PC-9 (cell line): Measurements from ENCODE around the gene C1orf226. TPM values are rescaled to one million over a fixed set of nuclear protein-coding genes. Genes with fewer than 3 reads are reported as not detected.
"Not testable (repeated sequence)": the region's sequence is repeated elsewhere in the genome, so short reads cannot be mapped to it uniquely, and the experiment has no call there.

Experiments used
- BruUV-seq: library from RNA; stranded (reverse); fragments of 400-500 nt; replicated peaks from 2 replicates; lab custom pipeline; 2021; lab: Mats Ljungman, UMichigan
- CTCF ChIA-PET: fragments of 300-600 bp; sonication (Branson Sonifier 250); formaldehyde crosslinking; loops from one replicate; lab custom pipeline; 2022; ENCODE audit warnings: antibody characterized with exemption; lab: Charles Lee
- POLR2A ChIA-PET: fragments of 300-600 bp; sonication (Branson Sonifier 250); formaldehyde crosslinking; loops from one replicate; lab custom pipeline; 2022; ENCODE audit warnings: antibody characterized with exemption; ENCODE audit not compliant: unreplicated experiment; lab: Charles Lee
- DNase-seq, 2 experiments: peaks; one replicate each; pipeline versions ENCODE4 v3.0.0 to v3.0.0-alpha.2; 2015 to 2022; ENCODE audit warnings: mixed read lengths in 1 of 2
- H2AFZ ChIP-seq: fragments of 200-600 bp; sonication (generic); 2 replicates; pipeline ENCODE4 v1.8.1; 2017; ENCODE audit warnings: antibody characterized with exemption
- H3F3A ChIP-seq: fragments of 200-600 bp; sonication (generic); 2 replicates; pipeline ENCODE4 v1.8.1; 2017; ENCODE audit warnings: antibody characterized with exemption, mild to moderate bottlenecking, low read depth; ENCODE audit not compliant: insufficient read depth
- H3K27ac ChIP-seq: fragments of 200-600 bp; sonication (generic); 2 replicates; pipeline ENCODE4 v1.6.1; 2016; ENCODE audit warnings: mixed run types
- H3K27me3 ChIP-seq: fragments of 200-600 bp; sonication (generic); 2 replicates; pipeline ENCODE4 v1.6.1; 2016; ENCODE audit warnings: low read depth, mixed run types; ENCODE audit not compliant: insufficient read depth
- H3K36me3 ChIP-seq: fragments of 200-600 bp; sonication (generic); 2 replicates; pipeline ENCODE4 v1.6.1; 2016; ENCODE audit warnings: low read depth, mixed run types
- H3K4me1 ChIP-seq: fragments of 200-600 bp; sonication (generic); replicated peaks from 2 replicates; pipeline ENCODE4 v1.6.1; 2016; ENCODE audit warnings: mixed run types; ENCODE audit not compliant: insufficient read depth
- H3K4me2 ChIP-seq: fragments of 200-600 bp; sonication (generic); 2 replicates; pipeline ENCODE4 v1.6.1; 2017; ENCODE audit warnings: mixed run types
- H3K4me3 ChIP-seq: fragments of 200-600 bp; sonication (generic); 2 replicates; pipeline ENCODE4 v1.6.1; 2016; ENCODE audit warnings: mixed run types
- H3K79me2 ChIP-seq: fragments of 200-600 bp; sonication (generic); 2 replicates; pipeline ENCODE4 v1.6.1; 2017; ENCODE audit warnings: low read depth, mixed run types
- H3K9me2 ChIP-seq: fragments of 200-600 bp; sonication (generic); 2 replicates; pipeline ENCODE4 v1.8.1; 2017; ENCODE audit warnings: mild to moderate bottlenecking; ENCODE audit not compliant: insufficient read depth
- H3K9me3 ChIP-seq: fragments of 200-600 bp; sonication (generic); 2 replicates; pipeline ENCODE4 v1.8.1; 2016; ENCODE audit warnings: low read depth; ENCODE audit not compliant: insufficient read depth
- H4K20me1 ChIP-seq: fragments of 200-600 bp; sonication (generic); 2 replicates; pipeline ENCODE4 v1.8.1; 2017; ENCODE audit not compliant: insufficient read depth
- CTCF ChIP-seq: fragments of 200-600 bp; sonication (generic); conservative IDR thresholded peaks from 2 replicates; pipeline ENCODE4 v1.6.1; 2017; ENCODE audit warnings: mixed run types, antibody characterized with exemption, mild to moderate bottlenecking, moderate library complexity
- EZH2 ChIP-seq: fragments of 200-600 bp; sonication (generic); IDR thresholded peaks from 2 replicates; pipeline ENCODE4 v1.8.0; 2017; ENCODE audit warnings: antibody characterized with exemption, low read depth
- intact Hi-C: fragments of 100-400 bp; cut with micrococcal nuclease; formaldehyde crosslinking; loops from one replicate; pipeline ENCODE4 v1.10.0; 2022; ENCODE audit not compliant: unreplicated experiment
- microRNA-seq: library from miRNA; unstranded; fragments of <30 nt; microRNA quantifications from one replicate; pipeline ENCODE4 v1.2.0, GENCODE V29; 2021; ENCODE audit warnings: borderline number of aligned reads, borderline replicate concordance
- total RNA-seq: library from RNA; stranded (reverse); gene quantifications from 2 replicates; pipeline ENCODE4 v1.2.3, GENCODE V29; 2021

The C1orf226 gene
- total RNA-seq, 1 experiment from 2014 or later = 10.5 TPM

DNA sequence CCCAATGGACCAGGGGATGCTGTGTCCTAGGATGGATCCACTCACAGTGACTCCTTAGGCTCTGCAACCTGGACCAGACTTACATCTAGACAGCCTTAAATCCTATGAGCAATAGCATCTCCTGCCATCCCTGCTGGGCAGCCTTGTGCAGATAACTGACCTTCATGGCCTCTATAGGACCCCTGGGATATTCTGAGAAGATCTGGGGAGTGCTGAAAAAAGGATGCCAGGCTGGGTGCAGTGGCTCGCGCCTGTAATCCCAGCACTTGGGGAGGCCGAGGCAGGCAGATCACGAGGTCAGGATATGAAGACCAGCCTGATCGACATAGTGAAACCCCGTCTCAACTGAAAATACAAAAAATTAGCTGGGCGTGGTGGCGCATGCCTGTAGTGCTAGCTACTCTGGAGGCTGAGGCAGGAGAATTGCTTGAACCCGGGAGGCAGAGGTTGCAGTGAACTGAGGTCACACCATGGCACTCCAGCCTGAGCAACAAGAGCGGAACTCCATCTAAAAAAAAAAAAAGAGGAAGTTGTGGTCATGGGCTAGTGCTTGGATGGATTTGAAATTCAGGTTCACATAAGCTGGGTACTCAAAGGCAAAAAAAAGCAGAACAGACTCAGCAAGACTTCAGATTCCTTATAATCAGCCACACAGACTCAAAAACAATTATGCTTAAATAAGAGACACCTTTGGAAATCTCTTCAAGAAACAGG lies 41.3 kb downstream of the C1orf226 start:
- Histone ChIP-seq H3K9me2 (no peaks in the 10 kb centered on the region), H4K20me1 (no peaks in the 10 kb centered on the region), H3K79me2 (no peaks in the 10 kb centered on the region), H2AFZ (no peak overlapping the region), H3K4me2 (no peak overlapping the region), H3K4me3 (no peak overlapping the region), H3K27me3 (no peaks in the 10 kb centered on the region), H3K9me3 (no peaks in the 10 kb centered on the region), H3K36me3 (no peaks in the 10 kb centered on the region), H3K4me1 (peaks cover 17% of the 10 kb centered on the region), H3F3A (no peaks in the 10 kb centered on the region), H3K27ac (no peak overlapping the region)
- TF ChIP-seq CTCF (no peak), EZH2 (no peak)
- CTCF ChIA-PET = no interaction called here
- BruUV-seq = no TSS peak
- no peak for DNase-seq
- POLR2A ChIA-PET = no interaction called here
- intact Hi-C loops = no loop called here

- BruUV-seq = no TSS peak
- no peaks in the 10 kb centered on the region for H3K27me3 ChIP-seq
- POLR2A ChIA-PET = no interaction called here
Observed at GRCh38 chr1:162430583-162430982, 49.1 kb downstream of the C1orf226 start.

DNA sequence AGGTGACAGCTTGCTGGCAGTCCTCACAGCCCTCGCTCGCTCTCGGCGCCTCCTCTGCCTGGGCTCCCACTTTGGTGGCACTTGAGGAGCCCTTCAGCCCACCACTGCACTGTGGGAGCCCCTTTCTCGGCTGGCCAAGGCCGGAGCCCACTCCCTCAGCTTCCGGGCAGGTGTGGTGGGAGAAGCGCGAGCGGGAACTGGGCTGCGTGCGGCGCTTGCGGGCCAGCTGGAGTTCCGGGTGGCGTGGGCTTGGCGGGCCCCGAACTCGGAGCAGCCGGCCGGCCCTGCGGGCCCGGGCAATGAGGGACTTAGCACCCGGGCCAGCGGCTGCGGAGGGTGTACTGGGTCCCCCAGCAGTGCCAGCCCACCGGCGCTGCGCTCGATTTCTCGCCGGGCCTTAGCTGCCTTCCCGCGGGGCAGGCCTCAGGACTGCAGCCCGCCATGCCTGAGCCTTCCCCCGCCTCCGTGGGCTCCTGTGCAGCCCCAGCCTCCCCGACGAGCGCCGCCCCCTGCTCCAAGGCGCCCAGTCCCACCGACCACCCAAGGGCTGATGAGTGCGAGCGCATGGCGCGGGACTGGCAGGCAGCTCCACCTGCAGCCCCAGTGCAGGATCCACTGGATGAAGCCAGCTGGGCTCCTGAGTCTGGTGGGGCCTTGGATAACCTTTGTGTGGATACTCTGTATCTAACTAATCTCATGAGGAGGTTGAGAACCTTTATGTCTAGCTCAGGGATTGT lies 51.6 kb downstream of the C1orf226 start:
- H3K9me2 ChIP-seq, intact Hi-C loops, H3K4me3 ChIP-seq, H3F3A ChIP-seq, CTCF ChIA-PET, H3K36me3 ChIP-seq, H2AFZ ChIP-seq, DNase-seq, H3K9me3 ChIP-seq, BruUV-seq, POLR2A ChIA-PET, H4K20me1 ChIP-seq, H3K79me2 ChIP-seq, H3K4me2 ChIP-seq, H3K27ac ChIP-seq, H3K27me3 ChIP-seq, H3K4me1 ChIP-seq: not testable (repeated sequence)

More at GRCh38 chr1:162430583-162430982, 49.1 kb downstream of the C1orf226 start:
- Histone ChIP-seq H2AFZ (no peak overlapping the region), H3K36me3 (no peaks in the 10 kb centered on the region), H3F3A (no peaks in the 10 kb centered on the region), H3K4me3 (no peak overlapping the region), H3K4me2 (no peak overlapping the region), H3K27ac (no peak overlapping the region), H3K79me2 (no peaks in the 10 kb centered on the region), H3K9me3 (no peaks in the 10 kb centered on the region), H3K9me2 (no peaks in the 10 kb centered on the region), H3K4me1 (no peaks in the 10 kb centered on the region), H4K20me1 (no peaks in the 10 kb centered on the region)
- CTCF ChIA-PET = no interaction called here
- intact Hi-C loops = no loop called here
- DNase-seq = no peak
- TF ChIP-seq CTCF (no peak), EZH2 (no peak)

Small RNA genes within 50 kb of the gene (microRNA-seq; reads per million reads assigned to microRNA genes)
- 13.5 reads per million, percentile 24 among the genes with 10 or more reads in this experiment for gene MIR556

Other genes with a start within 250 kb of the C1orf226 start
- not detected in 2 replicates for gene SPATA46, start 4.9 kb upstream of the C1orf226 start, total RNA-seq
- not detected in 2 replicates for gene SH2D1B, start 30.4 kb downstream of the C1orf226 start, total RNA-seq
- gene UHMK1, start 116.1 kb downstream of the C1orf226 start, total RNA-seq = 34.8 and 49.5 TPM in 2 replicates
- 33.1 and 39.8 TPM in 2 replicates for gene UAP1, start 180.0 kb downstream of the C1orf226 start, total RNA-seq